GM18519 (cell line): ENCODE data around the gene MRPL24.
A peak's percentile ranks its signal among the peaks of the same experiment; 100 is the strongest.
"Not testable (repeated sequence)": the region's sequence is repeated elsewhere in the genome, so short reads cannot be mapped to it uniquely, and the experiment has no call there.

Source experiments
- ATAC-seq: cut with Tn5 transposase; IDR thresholded peaks from one replicate; pipeline ENCODE4 v1.9.1; 2021; ENCODE audit warnings: mild to moderate bottlenecking, moderate library complexity; ENCODE audit not compliant: unreplicated experiment, low FRiP score

The MRPL24 gene

DNA sequence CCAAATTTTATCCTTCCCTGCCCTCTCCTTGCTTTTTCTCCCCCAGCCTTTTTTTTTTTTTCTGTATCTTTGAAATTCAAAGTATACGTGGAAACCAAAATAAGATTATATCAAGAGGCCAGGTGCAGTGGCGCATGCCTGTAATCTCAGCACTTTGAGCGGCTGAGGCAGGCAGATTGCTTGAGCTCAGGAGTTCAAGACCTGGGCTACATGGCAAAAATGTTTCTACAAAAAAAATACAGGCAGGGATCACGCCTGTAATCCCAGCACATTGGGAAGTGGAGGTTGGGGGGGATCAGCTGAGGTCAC lies 19.9 kb upstream of the MRPL24 start:
- ATAC-seq: no peak

DNA sequence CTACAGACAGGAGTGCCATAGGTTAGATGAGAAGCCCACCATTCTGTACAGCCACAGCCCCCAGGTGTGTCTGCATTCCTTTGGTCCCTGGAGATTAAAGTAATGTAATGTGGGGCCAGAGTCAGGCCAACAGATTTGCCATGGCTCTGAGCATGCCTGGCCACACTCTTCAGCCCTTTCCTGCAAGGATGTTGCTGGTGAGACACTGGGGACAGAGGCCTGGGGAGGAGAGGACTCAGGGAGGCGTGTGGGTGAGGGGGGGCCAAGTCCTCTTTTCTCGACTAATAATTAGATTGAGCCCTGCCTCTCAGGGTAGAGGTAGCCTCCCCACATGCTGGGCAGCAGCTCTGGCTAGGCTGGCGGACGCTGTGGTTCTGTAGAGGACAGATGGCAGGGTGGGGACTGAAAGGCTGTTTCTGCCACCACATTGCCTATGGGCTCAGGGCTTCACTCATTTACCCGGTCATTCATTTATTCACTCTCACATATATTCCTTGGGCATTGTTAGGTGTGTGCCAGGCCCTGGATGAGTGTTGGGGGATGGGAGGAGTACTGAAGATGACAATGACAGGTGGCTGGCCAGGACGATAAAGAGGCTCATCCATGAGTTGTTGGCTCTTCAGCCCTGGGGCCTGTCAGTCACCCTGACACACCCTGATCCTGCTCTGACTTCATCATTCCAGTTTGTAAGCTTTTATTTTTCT lies 19.4 kb upstream of the MRPL24 start:
- ATAC-seq: no peak

DNA sequence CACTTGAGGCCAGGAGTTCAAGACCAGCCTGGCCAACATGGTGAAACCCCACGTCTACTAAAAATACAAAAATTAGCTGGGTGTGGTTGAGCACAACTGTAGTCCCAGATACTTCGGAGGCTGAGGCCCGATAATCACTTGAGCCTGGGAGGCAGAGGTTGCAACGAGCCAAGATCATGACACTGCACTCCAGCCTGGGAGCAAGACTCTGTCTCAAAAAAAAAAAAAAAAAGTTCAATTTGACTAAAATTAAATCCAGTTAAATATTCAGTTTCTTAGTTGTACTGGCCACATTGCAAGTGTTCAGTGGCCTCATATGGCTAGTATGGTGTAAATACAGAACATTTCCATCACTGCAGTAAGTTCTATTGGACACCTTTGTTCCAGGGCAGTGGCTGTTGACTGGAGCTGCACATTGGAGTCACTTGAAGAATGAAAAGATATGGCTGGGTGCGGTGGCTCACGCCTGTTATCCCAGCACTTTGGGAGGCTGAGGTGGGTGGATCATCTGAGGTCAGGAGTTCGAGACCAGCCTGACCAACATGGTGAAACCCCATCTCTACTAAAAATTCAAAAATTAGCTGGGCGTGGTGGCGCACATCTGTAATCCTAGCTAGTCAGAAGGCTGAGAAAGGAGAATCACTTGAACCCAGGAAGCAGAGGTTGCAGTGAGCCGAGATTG lies 16.8 kb upstream of the MRPL24 start:
- ATAC-seq: not testable (repeated sequence)

DNA sequence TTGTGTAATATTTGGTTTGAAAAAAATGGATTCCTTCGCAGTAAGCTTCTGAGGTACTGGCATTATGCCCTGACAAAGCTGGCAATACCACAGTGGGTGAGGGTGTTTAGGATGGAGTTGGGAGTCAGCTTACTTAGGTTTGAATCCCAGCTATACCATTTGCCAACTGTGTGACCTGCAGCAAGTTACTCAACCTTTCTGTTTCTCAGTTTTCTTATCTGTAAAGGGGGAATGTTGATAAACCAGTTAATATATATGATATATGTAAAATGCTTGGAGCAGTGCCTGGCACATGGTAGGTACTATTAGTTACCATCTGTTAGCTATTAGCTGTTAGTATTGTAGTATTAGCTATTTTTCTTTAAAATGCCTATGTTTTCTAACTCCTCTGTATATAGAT lies 15.5 kb upstream of the MRPL24 start:
- no peak for ATAC-seq

DNA sequence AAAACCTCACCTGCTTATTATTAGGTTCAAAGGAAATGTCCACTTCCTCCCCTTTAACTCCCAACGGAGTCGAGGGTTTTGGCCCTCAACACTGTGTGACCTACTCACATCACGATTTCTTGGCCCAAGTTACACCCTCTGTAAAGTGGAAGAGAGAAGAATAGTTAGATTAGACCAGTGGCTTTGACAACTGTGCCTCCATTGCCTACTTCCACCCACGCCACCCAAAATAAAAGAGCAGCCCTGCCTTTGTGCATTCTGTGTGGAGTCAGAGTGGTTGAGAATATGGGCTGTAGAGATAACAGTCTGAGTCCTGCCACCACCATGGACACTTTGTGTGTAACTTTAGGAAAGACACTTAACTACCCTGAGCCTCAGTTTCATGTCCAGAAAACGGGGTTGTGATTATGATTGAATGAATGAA lies 14.7 kb upstream of the MRPL24 start:
- no peak for ATAC-seq

DNA sequence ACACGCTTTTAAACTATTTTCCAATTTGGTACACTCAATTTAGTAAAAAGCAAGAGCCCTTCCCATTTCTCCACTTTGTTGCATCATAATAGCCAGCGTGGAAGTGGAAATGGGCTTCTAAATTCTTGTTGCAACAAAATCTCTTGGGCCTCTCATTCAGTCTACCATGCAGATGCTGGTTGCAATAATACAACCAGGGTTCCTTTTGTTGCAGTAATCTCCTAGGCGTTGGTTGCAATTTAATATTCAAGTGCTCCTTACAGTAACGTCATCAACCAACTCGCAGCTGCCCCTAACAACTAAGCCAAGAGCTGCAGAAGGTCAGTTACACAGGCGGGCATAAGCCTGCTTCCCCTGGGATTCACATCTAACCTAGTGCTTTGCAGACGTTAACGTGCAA lies 13.3 kb upstream of the MRPL24 start:
- ATAC-seq: no peak

DNA sequence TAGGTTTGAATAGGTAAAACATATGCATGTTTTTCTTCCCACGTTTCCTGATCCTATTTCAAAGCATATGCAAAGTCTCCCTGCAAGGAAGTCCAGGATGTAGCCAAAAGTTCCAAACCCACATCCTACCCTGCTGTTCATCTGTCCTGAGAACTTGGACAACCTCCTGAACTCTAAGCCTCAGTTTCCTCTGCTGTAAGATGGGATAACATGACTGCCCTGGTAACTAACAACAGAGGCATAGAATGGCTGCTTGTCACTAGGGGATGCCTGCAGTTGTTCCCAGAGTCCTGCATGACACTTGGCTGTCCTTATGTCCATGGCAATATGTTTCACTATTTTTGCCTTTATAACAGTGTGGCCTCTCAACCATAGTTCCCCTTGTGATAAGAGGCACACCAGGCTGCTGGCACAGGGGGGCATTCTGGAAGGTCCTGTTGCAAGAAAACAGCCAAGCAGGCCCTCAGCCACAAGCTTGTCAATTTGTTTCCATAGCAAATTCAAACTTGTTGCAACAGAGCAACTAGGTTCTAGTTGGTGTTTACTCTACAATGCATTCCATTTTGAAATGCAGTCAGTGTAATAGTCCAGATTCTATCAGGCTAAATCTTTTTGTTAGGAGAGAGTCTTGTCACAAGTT lies 12.1 kb upstream of the MRPL24 start:
- ATAC-seq: no peak

DNA sequence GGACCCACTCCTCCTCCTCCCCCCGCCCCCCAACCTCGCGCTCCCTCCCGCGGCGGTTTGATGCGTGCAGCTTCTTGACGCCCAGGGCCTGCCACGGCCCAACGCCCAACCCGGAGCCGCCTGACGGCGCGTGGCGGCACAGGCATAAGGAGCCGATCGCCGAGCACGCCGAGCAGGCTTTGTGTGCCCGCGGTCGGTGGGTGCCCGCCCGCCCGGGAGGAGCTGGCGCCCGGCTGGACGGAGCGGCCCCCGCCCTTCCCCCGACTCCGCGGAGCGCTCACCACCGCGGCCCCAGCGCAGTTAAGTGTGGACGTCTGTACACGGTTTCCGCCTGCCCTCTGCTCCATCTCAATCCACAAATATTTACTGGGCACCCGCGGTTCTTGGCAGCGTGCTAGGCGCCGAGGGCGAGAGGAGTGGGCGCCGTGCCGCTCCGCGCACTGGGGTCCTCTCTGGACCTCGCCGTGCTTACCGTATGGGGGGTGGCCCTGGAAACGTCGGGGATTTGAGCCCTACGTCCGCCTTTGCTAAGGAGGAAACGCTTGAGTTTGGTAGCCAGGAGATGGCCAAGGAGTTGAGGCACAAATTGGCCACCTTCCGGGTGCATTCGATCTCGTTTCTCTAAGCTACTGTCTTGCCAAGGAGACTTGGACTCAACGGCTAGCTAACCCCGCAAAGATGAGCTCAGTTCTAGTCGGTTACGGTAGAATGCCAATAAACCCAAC lies 11.0 kb upstream of the MRPL24 start:
- peak; percentile 56 for ATAC-seq

DNA sequence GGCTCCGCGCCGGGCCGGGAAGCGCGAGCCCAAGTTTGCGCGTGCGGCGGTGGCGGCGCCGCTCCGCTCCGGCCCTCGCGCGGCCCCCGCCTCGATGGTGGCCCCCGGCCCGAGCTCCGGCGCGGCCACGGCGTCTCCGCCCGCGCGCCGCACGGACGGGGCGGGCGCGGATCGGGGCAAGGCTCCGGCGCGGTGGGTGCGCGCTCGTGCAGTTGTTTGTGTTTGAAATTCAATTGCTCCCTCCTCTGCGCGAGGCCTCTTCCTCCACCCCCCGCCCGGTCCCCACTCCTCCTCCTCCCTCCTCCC lies 10.5 kb upstream of the MRPL24 start, which contains the start of gene HDGF:
Gene HDGF (minus strand): TSS at position 225 of the 306 bp plus-strand sequence. CDS start 246 bp downstream, outside the sequence.
- no peak for ATAC-seq

DNA sequence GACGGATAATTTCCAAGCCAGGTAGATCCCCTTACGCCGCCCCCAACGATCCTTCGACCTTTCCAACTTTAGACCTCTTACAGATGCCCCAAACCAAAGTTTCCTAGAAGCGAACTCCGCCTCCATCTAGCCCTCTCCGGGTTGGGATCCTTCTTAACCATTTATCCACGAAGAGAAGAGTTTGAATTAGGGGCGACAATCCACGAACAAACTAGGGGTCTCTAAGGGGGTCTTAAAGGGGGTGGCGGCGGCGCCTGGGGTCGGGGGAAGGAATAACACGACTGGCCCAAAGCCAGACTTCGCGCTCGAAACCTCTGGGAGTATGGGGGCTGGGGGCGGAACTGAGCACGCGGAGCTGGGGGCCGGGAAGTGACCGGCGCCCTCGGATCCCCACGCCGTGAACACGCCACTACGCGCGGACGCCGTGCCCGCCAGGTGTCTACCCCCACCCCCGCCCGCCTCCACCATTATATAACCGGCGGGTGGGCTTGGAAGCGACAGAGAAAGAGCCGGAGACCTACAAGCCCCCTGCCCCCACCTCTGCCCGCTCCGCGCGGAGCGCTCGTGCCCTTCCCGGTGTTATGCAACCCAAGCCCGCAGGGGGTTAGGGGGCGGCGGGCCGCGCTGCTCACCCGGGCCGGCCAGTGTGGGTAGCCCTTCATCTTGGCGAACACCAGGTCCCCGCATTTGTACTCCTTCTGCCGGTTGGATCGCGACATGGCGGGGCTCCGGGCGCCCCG lies 10.0 kb upstream of the MRPL24 start:
- no peak for ATAC-seq

DNA sequence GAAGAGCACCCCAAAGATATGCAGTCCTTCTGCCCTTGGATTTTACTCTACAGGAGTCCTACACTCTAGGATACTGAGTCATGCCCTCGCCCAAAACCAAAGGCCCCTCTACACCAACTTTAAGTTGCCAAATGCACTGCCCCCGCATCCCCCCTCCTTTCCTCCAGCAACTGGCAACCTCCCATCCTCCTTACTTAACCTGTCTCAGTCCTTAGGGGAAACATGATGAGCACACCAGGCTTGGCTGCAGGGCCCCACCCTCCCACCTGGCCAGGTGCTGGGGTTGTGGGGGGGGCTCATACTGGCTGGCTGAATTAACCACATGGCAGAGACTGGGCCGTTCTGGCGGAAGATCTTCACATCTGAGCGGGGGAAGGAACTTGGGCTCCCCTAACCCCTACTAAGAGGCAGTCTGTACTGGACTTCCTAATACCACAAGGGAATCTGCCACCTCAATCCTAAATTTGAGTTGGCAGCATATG lies 9.3 kb upstream of the MRPL24 start:
- ATAC-seq: no peak

DNA sequence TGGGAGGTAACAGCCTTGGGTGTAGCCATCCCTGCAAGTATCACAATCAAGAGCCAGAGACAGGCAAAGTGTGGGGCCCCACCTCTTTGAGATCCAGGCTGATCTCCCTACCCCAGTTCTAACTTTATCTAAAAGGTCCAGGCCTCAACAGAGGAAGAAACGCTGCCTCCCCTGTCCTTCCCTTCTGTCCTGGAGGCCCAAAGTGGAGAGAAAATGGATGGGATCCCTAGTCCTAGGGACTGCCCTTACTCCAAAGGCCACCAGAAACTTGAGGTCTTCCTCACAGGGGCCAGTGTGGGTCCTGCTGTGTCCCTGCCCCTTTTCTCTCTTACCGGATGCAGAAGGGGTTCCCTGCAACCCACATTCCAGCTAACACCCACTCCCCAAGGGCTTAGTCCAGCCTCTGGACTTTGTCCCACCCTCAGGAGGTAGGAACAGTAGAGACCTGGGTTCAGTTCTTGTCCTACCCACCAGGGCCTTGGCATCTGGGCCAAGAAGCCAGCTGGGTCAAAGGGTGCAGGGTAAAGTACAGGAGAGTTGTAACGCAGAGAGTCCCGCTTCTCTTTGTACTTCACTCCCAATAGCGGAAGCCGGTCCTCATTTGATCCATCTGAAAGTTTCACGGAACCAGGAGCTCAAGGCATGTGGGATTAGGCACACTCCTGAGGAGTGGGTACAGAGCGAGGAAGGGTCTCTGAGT lies 8.7 kb upstream of the MRPL24 start:
- no peak for ATAC-seq

DNA sequence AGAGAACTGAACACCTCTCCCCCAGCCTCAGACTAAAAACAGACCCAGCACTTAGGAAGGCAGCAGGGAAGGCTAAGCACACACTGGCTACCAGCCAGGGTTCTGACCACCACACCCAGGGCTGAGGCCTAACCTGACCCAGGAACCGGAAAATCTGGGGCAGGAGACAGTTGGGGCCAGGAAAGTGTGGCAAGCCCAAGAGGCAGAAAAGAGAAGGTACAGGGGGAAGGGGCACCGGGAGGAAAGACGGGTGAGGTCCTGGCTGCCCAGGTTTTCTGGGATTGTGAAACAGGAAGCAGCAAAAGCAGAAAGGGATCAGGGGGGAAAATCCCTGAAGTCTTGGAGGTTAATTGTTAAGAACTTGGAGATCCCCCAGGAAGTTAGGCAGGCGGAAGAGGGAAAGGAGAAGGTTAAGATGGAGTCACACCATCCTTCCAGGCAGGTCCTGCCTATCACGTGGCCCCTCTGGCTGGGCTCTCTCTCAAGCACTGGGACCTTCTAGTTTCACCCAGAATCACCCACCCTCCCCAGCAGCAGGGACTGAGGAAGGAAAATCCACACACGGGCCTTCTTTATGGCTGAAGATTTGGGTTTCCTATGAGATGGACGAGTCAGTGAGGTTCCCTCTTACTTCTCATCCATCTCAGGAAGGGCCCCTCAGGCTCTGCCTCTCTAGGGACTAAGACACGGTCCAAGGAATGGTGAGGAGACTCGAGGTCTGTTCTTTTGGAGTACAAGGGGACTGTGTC lies 8.0 kb upstream of the MRPL24 start:
- no peak for ATAC-seq

DNA sequence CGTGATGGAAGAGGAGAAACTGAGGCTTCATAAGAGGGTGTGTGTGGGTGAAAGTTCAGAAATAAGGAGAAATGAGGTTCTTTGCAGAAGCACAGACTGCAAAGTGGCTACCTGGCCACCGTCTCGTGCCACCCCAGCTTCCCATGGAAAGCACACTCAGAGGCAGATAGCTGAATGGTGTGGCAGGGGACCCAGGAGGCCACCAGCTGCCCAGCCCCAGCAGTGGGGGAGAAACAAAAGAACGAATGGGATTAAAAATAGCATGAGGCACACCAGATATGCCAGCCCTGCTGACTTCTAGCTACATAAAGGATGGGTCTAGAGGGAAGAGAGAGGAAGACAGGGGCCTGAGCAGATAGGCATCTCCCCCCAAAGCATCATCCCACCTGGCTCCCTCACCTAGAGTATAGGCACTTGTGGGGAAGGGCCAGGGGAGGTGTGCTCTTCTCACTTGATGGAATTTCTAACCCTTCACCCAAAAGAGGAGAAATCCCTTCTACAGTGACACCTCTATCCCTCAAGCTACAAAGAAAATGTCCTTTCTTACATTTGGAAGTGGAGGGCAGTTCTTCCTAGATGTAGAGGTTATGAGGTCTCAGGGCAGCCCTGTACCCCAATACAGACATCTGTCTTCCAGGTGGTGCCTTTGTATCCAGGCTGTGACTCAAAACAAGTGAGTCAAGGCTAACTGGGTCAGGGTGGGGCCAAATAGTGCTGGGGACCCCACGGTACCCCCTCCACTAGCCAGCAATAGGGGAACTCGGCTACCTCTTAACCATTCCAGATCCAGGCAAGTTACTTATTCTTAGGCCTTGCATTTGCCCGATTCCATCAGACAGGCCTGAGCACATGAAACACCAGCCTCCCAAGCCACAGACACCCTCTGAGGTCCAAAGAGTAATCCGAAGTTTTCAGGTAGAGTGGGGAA lies 7.1 kb upstream of the MRPL24 start:
- no peak for ATAC-seq

DNA sequence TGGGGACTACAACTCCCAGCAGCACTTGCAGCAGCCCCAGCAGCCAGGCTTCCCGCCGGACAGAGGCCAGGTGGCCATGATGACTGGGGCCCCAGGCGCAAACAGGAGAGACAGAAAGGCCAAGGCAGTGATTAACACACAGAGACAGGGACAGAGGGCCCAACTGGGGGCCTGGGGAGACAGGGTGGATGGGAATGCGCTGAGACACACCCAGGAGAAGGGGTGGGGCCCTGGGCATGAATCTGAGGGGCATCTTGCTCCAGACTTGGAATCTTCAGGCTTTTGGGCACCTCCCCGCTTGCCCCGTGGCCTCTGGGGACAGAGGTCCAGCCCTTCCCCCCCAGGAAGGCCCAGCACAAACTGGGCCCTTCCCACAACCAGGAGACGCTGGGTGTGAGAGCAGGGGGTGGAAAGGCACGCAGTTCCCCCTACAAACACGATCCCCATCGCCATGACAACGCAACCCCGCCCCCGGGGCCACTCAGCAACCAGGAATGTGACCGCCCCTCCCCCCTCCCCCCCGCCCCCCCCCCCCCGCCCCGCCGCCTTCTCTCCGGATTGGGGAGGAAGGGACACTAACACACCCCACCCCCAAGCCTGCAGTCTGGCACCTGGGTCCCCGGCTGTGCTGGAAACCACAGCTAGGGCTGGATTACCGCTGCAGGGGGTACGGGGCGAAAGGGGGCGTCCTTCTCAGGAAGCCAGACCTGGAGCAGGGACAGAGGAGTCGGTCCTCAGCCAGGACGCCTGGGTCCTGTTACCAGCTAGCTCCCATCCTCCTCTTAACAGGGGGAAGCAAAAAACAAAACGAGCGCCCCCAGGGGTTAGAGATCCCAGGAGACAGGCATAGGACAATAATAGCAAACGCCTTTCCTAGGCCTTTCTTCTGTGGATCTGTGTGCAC lies 6.1 kb upstream of the MRPL24 start:
- ATAC-seq: no peak

DNA sequence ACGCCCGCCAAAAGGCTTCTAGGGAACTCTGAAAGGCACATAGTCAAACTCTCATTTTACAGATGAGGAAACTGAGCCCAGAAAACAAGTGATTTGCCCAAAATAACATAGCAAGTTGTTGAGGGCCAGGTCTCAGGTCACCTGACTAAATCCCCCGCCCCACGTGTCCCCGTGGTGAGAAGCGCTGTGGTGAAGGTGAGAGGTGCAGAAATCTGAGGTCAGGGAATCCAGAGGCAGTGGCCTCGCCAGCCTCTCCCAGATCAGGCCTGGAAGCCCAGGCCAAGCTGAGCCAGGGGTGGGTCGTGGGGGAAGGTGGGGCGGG lies 5.5 kb upstream of the MRPL24 start:
- no peak for ATAC-seq

DNA sequence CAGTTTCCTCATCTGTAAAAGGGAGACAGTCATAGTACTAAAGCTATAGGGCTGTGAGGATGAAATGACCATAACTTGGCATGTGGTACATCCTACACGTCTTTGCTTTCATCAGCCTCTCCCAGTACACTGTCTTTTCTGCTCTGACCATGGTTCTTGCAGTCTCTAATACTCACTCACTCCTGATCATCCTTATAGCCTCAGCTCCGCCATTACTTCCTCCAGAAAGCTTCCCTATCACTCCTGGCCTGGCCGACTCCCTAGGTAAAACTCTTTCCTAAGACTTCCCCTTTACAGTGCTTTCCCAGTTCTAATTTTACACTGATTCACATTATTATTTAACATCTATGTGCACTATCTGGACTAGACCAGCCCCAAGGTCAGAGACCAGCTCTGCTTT lies 5.0 kb upstream of the MRPL24 start:
- ATAC-seq: no peak
